ENCODE measurements around the gene COL15A1.

The COL15A1 gene

GRCh38 chr9:99118782-99119466 is 175.2 kb downstream of the COL15A1 start:
- H3K4me3 ChIP-seq (replicated peaks; ENCODE audit: low read depth, low read length) = no peak overlapping the region
- DNase-seq (ENCODE audit: extremely low read depth, low read depth) = no peak
- no peak for TF ChIP-seq CTCF (IDR thresholded peaks at IDR 0.05; ENCODE audit: low read depth, low read length, missing control alignments)

GRCh38 chr9:99119976-99120655 is 176.4 kb downstream of the COL15A1 start:
- no peak for DNase-seq (ENCODE audit: extremely low read depth, low read depth)
- TF ChIP-seq CTCF (IDR thresholded peaks at IDR 0.05; ENCODE audit: low read depth, low read length, missing control alignments) = no peak
- no peak overlapping the region for H3K4me3 ChIP-seq (replicated peaks; ENCODE audit: low read depth, low read length)
